HL-60/S4 (cell line): ENCODE results near the gene VSTM2L.

Source experiments
- in situ Hi-C: fragments of 300-500 bp; cut with MboI; formaldehyde crosslinking; loops from 2 replicates; pipeline ENCODE4 v1.14.3; 2022; ENCODE audit warnings: low sequenced_read_pairs

The VSTM2L gene

GRCh38 chr20:37899105-37900045 lies 3.6 kb upstream of the VSTM2L start:
- in situ Hi-C loops = no loop called here

GRCh38 chr20:37901240-37901639 lies 1.7 kb upstream of the VSTM2L start:
- in situ Hi-C loops = no loop called here

- in situ Hi-C loops = no loop called here
Measured at GRCh38 chr20:37901654-37902503, 1.0 kb upstream of the VSTM2L start.

- in situ Hi-C loops = no loop called here
Measured at GRCh38 chr20:37903317-37904007, 535 bp downstream of the VSTM2L start.

GRCh38 chr20:37904008-37904642 lies 1.2 kb downstream of the VSTM2L start:
- in situ Hi-C loops = no loop called here

- in situ Hi-C loops = no loop called here
Measured at GRCh38 chr20:37904845-37905373, 2.0 kb downstream of the VSTM2L start.

- in situ Hi-C loops = no loop called here
Measured at GRCh38 chr20:37905671-37906613, 3.0 kb downstream of the VSTM2L start.

GRCh38 chr20:37907330-37907676 lies 4.4 kb downstream of the VSTM2L start:
- in situ Hi-C loops = no loop called here

- in situ Hi-C loops = no loop called here
Measured at GRCh38 chr20:37907677-37908401, 4.9 kb downstream of the VSTM2L start.

GRCh38 chr20:37911261-37911660 lies 8.3 kb downstream of the VSTM2L start:
- in situ Hi-C loops = no loop called here

GRCh38 chr20:37911838-37912281 lies 8.9 kb downstream of the VSTM2L start:
- in situ Hi-C loops = no loop called here

- in situ Hi-C loops = no loop called here
Measured at GRCh38 chr20:37912874-37913273, 9.9 kb downstream of the VSTM2L start.

GRCh38 chr20:37913567-37914366 lies 10.8 kb downstream of the VSTM2L start:
- in situ Hi-C loops = no loop called here

GRCh38 chr20:37914367-37914671 lies 11.4 kb downstream of the VSTM2L start:
- in situ Hi-C loops = no loop called here

- in situ Hi-C loops = no loop called here
Measured at GRCh38 chr20:37914672-37915433, 11.9 kb downstream of the VSTM2L start.

- in situ Hi-C loops = no loop called here
Measured at GRCh38 chr20:37915434-37915787, 12.5 kb downstream of the VSTM2L start.

- in situ Hi-C loops = no loop called here
Measured at GRCh38 chr20:37915800-37916570, 13.1 kb downstream of the VSTM2L start.
